Activated T-helper 1 cell treated with anti-CD3 and anti-CD28 coated beads, Interleukin-12 subunit alpha, Interleukin-12 subunit beta, Interleukin-2, Interleukin-4 antibody, amounts not matched to agents 30 ng/mL and 10 ng/mL and 1 ng/mL, durations not matched to agents 14 hours and 24 hours and 36 hours (primary cell): Measurements from ENCODE around the gene CDH13. TPM values are rescaled to one million over a fixed set of nuclear protein-coding genes. Genes with fewer than 3 reads are reported as not detected.

Experiments used
- DNase-seq: peaks from one replicate; pipeline ENCODE4 v3.0.0; 2021; ENCODE audit warnings: low spot score
- H3K27ac Mint-ChIP-seq: one replicate; pipeline ENCODE4 v1.8.0; 2021; ENCODE audit warnings: mild to moderate bottlenecking, mixed read lengths
- H3K27me3 Mint-ChIP-seq: one replicate; pipeline ENCODE4 v1.8.0; 2022; ENCODE audit warnings: mild to moderate bottlenecking, moderate library complexity, mixed read lengths; ENCODE audit not compliant: insufficient read depth
- H3K36me3 Mint-ChIP-seq: one replicate; pipeline ENCODE4 v1.8.0; 2021; ENCODE audit warnings: low read depth, mixed read lengths
- H3K4me1 Mint-ChIP-seq: one replicate; pipeline ENCODE4 v1.8.0; 2021; ENCODE audit warnings: low read depth, mixed read lengths
- H3K4me3 Mint-ChIP-seq: one replicate; pipeline ENCODE4 v1.8.0; 2021; ENCODE audit warnings: mild to moderate bottlenecking, moderate library complexity, mixed read lengths
- H3K9me3 Mint-ChIP-seq: one replicate; pipeline ENCODE4 v1.8.0; 2021; ENCODE audit warnings: mixed read lengths
- intact Hi-C: fragments of 100-400 bp; cut with micrococcal nuclease; formaldehyde crosslinking; loops from one replicate; pipeline ENCODE4 v1.15.1; 2024
- total RNA-seq: library from RNA; stranded (reverse); gene quantifications from 2 replicates; pipeline ENCODE4 v1.2.3, GENCODE V29; 2022

The CDH13 gene
- total RNA-seq, 1 donor from 2014 or later: not detected

GRCh38 chr16:83602761-83603722 lies 976.3 kb downstream of the CDH13 start:
- intact Hi-C loops: no loop called here
- H3K27me3 Mint-ChIP-seq: no peaks in the 10 kb centered on the region
- H3K4me3 Mint-ChIP-seq: no peak overlapping the region

GRCh38 chr16:83603723-83604570 lies 977.2 kb downstream of the CDH13 start:
- H3K36me3 Mint-ChIP-seq: no peaks in the 10 kb centered on the region
- no peaks in the 10 kb centered on the region for H3K27me3 Mint-ChIP-seq
- no peak overlapping the region for H3K4me3 Mint-ChIP-seq
- no peaks in the 10 kb centered on the region for H3K9me3 Mint-ChIP-seq
- no peak overlapping the region for H3K27ac Mint-ChIP-seq
- no peak for DNase-seq
- H3K4me1 Mint-ChIP-seq: no peaks in the 10 kb centered on the region
- intact Hi-C loops: no loop called here

More at GRCh38 chr16:83602761-83603722, 976.3 kb downstream of the CDH13 start:
- no peaks in the 10 kb centered on the region for H3K36me3 Mint-ChIP-seq
- no peaks in the 10 kb centered on the region for H3K4me1 Mint-ChIP-seq
- H3K9me3 Mint-ChIP-seq: no peaks in the 10 kb centered on the region
- DNase-seq: no peak
- H3K27ac Mint-ChIP-seq: no peak overlapping the region

- Mint-ChIP-seq H3K27ac (no peak overlapping the region), H3K9me3 (no peaks in the 10 kb centered on the region), H3K27me3 (no peaks in the 10 kb centered on the region), H3K4me1 (no peaks in the 10 kb centered on the region), H3K36me3 (no peaks in the 10 kb centered on the region), H3K4me3 (no peak overlapping the region)
- no peak for DNase-seq
- intact Hi-C loops: no loop called here
Observed at GRCh38 chr16:83606486-83607030, 979.8 kb downstream of the CDH13 start.

- intact Hi-C loops: no loop called here
- H3K36me3 Mint-ChIP-seq: no peaks in the 10 kb centered on the region
- no peak for DNase-seq
- no peak overlapping the region for H3K4me3 Mint-ChIP-seq
- H3K4me1 Mint-ChIP-seq: no peaks in the 10 kb centered on the region
- no peak overlapping the region for H3K27ac Mint-ChIP-seq
- no peaks in the 10 kb centered on the region for H3K9me3 Mint-ChIP-seq
- no peaks in the 10 kb centered on the region for H3K27me3 Mint-ChIP-seq
Observed at GRCh38 chr16:83609178-83609577, 982.4 kb downstream of the CDH13 start.

GRCh38 chr16:83615141-83615952 lies 988.6 kb downstream of the CDH13 start:
- intact Hi-C loops: no loop called here
- no peak overlapping the region for H3K27ac Mint-ChIP-seq
- no peaks in the 10 kb centered on the region for H3K36me3 Mint-ChIP-seq
- H3K9me3 Mint-ChIP-seq: no peaks in the 10 kb centered on the region
- H3K4me3 Mint-ChIP-seq: no peak overlapping the region
- no peaks in the 10 kb centered on the region for H3K27me3 Mint-ChIP-seq
- no peaks in the 10 kb centered on the region for H3K4me1 Mint-ChIP-seq
- DNase-seq: no peak

GRCh38 chr16:83615953-83616350 lies 989.2 kb downstream of the CDH13 start:
- Mint-ChIP-seq H3K4me3 (no peak overlapping the region), H3K27ac (no peak overlapping the region), H3K27me3 (no peaks in the 10 kb centered on the region), H3K36me3 (no peaks in the 10 kb centered on the region), H3K4me1 (no peaks in the 10 kb centered on the region), H3K9me3 (no peaks in the 10 kb centered on the region)
- intact Hi-C loops: no loop called here
- DNase-seq: no peak

- intact Hi-C loops: no loop called here
- H3K36me3 Mint-ChIP-seq: no peaks in the 10 kb centered on the region
- H3K4me3 Mint-ChIP-seq: no peak overlapping the region
- H3K9me3 Mint-ChIP-seq: no peaks in the 10 kb centered on the region
- no peak for DNase-seq
- H3K27me3 Mint-ChIP-seq: peaks cover 1% of the 10 kb centered on the region
- no peak overlapping the region for H3K27ac Mint-ChIP-seq
- H3K4me1 Mint-ChIP-seq: no peaks in the 10 kb centered on the region
Observed at GRCh38 chr16:83619381-83620150, 992.8 kb downstream of the CDH13 start.

- DNase-seq: no peak
- Mint-ChIP-seq H3K27ac (no peak overlapping the region), H3K4me3 (no peak overlapping the region), H3K36me3 (no peaks in the 10 kb centered on the region), H3K27me3 (peaks cover 1% of the 10 kb centered on the region), H3K9me3 (no peaks in the 10 kb centered on the region), H3K4me1 (no peaks in the 10 kb centered on the region)
- intact Hi-C loops: no loop called here
Observed at GRCh38 chr16:83622010-83622409, 995.2 kb downstream of the CDH13 start.

GRCh38 chr16:83623091-83623730 lies 996.4 kb downstream of the CDH13 start:
- intact Hi-C loops: no loop called here
- Mint-ChIP-seq H3K27ac (no peak overlapping the region), H3K27me3 (peaks cover 1% of the 10 kb centered on the region), H3K4me1 (no peaks in the 10 kb centered on the region), H3K9me3 (no peaks in the 10 kb centered on the region), H3K4me3 (no peak overlapping the region), H3K36me3 (no peaks in the 10 kb centered on the region)
- DNase-seq: no peak

GRCh38 chr16:83623892-83624291 lies 997.1 kb downstream of the CDH13 start:
- intact Hi-C loops: no loop called here
- no peak for DNase-seq
- Mint-ChIP-seq H3K4me1 (no peaks in the 10 kb centered on the region), H3K4me3 (no peak overlapping the region), H3K27ac (no peak overlapping the region), H3K36me3 (no peaks in the 10 kb centered on the region), H3K9me3 (no peaks in the 10 kb centered on the region), H3K27me3 (peaks cover 1% of the 10 kb centered on the region)

GRCh38 chr16:83624429-83625120 lies 997.8 kb downstream of the CDH13 start:
- no peaks in the 10 kb centered on the region for H3K36me3 Mint-ChIP-seq
- no peak overlapping the region for H3K27ac Mint-ChIP-seq
- no peak overlapping the region for H3K4me3 Mint-ChIP-seq
- intact Hi-C loops: no loop called here
- DNase-seq: no peak
- H3K4me1 Mint-ChIP-seq: no peaks in the 10 kb centered on the region
- no peaks in the 10 kb centered on the region for H3K9me3 Mint-ChIP-seq
- peaks cover 1% of the 10 kb centered on the region for H3K27me3 Mint-ChIP-seq
